ENCODE results near the gene MED9.

Gene MED9

DNA sequence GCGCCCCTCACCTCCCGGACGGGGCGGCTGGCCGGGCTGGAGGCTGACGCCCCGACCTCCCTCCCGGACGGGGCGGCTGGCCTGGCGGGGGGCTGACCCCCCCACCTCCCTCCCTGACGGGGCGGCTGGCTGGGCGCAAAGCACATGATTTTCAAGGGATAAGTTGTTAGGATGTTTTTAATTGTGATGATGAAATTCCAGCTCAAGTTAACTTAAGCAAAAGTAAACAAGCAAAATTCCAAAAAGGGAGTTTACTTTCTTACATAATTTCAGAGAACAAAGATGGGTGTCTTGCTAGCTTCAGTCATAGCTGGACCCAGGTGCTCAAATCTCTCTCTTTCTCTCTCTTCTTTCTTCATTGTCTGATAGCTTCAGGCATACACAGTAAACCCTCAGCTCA is 33.6 kb upstream of the MED9 start:
- no peak for DNase-seq
- H3K9me3 ChIP-seq: no peaks in the 10 kb centered on the region
- no peaks in the 10 kb centered on the region for H3K27me3 ChIP-seq
- H3K36me3 ChIP-seq: no peaks in the 10 kb centered on the region
- TF ChIP-seq, protein P1, sequence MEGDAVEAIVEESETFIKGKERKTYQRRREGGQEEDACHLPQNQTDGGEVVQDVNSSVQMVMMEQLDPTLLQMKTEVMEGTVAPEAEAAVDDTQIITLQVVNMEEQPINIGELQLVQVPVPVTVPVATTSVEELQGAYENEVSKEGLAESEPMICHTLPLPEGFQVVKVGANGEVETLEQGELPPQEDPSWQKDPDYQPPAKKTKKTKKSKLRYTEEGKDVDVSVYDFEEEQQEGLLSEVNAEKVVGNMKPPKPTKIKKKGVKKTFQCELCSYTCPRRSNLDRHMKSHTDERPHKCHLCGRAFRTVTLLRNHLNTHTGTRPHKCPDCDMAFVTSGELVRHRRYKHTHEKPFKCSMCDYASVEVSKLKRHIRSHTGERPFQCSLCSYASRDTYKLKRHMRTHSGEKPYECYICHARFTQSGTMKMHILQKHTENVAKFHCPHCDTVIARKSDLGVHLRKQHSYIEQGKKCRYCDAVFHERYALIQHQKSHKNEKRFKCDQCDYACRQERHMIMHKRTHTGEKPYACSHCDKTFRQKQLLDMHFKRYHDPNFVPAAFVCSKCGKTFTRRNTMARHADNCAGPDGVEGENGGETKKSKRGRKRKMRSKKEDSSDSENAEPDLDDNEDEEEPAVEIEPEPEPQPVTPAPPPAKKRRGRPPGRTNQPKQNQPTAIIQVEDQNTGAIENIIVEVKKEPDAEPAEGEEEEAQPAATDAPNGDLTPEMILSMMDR (IDR thresholded peaks at IDR 0.05; ENCODE audit: low read depth, low read length): no peak
- no peaks in the 10 kb centered on the region; the same call in 1 of the 2 replicates for H3K4me1 ChIP-seq
- H3K4me3 ChIP-seq (ENCODE audit: low read depth, low read length): no peak overlapping the region

GRCh38 chr17:17445296-17445924 is 31.4 kb upstream of the MED9 start:
- DNase-seq: no peak
- Histone ChIP-seq H3K9me3 (no peaks in the 10 kb centered on the region), H3K36me3 (no peaks in the 10 kb centered on the region), H3K27me3 (no peaks in the 10 kb centered on the region), H3K4me1 (no peaks in the 10 kb centered on the region), H3K4me3 (ENCODE audit: low read depth, low read length) (no peak overlapping the region)
- TF ChIP-seq, protein P1 (IDR thresholded peaks at IDR 0.05; ENCODE audit: low read depth, low read length): no peak

- H3K27me3 ChIP-seq: no peaks in the 10 kb centered on the region
- H3K4me3 ChIP-seq (ENCODE audit: low read depth, low read length): no peak overlapping the region
- no peak for DNase-seq
- H3K36me3 ChIP-seq: no peaks in the 10 kb centered on the region
- TF ChIP-seq, protein P1 (IDR thresholded peaks at IDR 0.05; ENCODE audit: low read depth, low read length): no peak
- H3K4me1 ChIP-seq: no peaks in the 10 kb centered on the region
- no peaks in the 10 kb centered on the region for H3K9me3 ChIP-seq
Observed at GRCh38 chr17:17445925-17446665, 30.7 kb upstream of the MED9 start.

GRCh38 chr17:17446666-17447155 is 30.1 kb upstream of the MED9 start:
- Histone ChIP-seq H3K4me1 (no peaks in the 10 kb centered on the region), H3K36me3 (no peaks in the 10 kb centered on the region), H3K27me3 (no peaks in the 10 kb centered on the region), H3K9me3 (no peaks in the 10 kb centered on the region), H3K4me3 (ENCODE audit: low read depth, low read length) (no peak overlapping the region)
- no peak for DNase-seq
- TF ChIP-seq, protein P1 (IDR thresholded peaks at IDR 0.05; ENCODE audit: low read depth, low read length): no peak

DNA sequence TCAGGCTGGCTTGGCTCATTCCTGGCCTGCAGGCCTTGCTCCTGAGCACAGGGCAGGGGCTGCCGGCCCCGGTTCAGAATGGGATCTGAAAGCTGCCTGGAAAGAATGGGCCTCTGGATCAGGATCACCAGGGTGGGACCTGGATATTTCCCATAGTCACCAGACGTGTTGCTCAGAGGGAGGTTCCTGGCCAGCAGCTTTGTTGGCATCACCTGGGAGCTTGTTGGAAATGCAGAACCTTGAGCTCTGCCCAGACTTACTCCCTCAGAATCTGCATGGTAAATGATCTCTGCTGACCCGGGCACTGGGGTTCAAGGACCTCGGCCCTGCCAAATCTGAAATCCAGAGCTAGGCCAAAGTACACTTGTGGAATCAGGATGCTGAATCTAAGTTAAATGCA is 29.5 kb upstream of the MED9 start:
- no peak for DNase-seq
- Histone ChIP-seq H3K9me3 (no peaks in the 10 kb centered on the region), H3K36me3 (no peaks in the 10 kb centered on the region), H3K4me1 (no peaks in the 10 kb centered on the region), H3K4me3 (ENCODE audit: low read depth, low read length) (no peak overlapping the region), H3K27me3 (no peaks in the 10 kb centered on the region)
- TF ChIP-seq, protein P1 (IDR thresholded peaks at IDR 0.05; ENCODE audit: low read depth, low read length): no peak

DNA sequence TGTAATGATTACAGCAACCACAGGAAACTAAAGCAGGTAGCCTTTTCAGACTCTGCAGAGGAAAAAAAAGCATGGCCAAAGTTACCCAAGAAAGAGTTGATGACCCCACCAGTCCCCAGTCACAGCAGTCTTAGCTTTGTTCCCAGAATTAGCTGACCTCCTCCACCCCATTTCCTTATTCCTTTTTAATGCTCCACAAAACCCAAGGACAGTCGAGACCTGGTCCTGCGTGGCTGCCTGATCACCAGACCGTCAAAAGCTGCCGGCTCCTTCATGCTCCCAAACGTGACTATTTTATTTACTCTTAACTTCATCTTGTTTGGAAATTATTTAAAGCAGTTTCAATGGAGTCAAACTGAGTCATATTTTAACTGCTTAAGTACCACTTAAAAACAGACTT is 28.7 kb upstream of the MED9 start:
- no peak overlapping the region for H3K4me3 ChIP-seq (ENCODE audit: low read depth, low read length)
- DNase-seq: no peak
- no peaks in the 10 kb centered on the region for H3K9me3 ChIP-seq
- TF ChIP-seq, protein P1 (IDR thresholded peaks at IDR 0.05; ENCODE audit: low read depth, low read length): no peak
- H3K27me3 ChIP-seq: no peaks in the 10 kb centered on the region
- no peaks in the 10 kb centered on the region for H3K36me3 ChIP-seq
- no peaks in the 10 kb centered on the region for H3K4me1 ChIP-seq
